Trophoblast cell (in vitro differentiated cells and primary cell): ENCODE data around the gene TMEM45A.

ENCODE experiments used
- DNase-seq, 2 donors: peaks; one replicate each; pipeline ENCODE4 v3.0.0-alpha.2; 2016
- H2AFZ ChIP-seq: 2 replicates; pipeline ENCODE4 v1.6.1; 2013; ENCODE audit warnings: low read length, moderate library complexity, mild to moderate bottlenecking; ENCODE audit not compliant: insufficient read depth, poor library complexity
- H2AK5ac ChIP-seq: 2 replicates; pipeline ENCODE4 v1.6.1; 2013; ENCODE audit warnings: mild to moderate bottlenecking, low read length
- H2BK120ac ChIP-seq: 2 replicates; pipeline ENCODE4 v1.6.1; 2013; ENCODE audit warnings: low read length, mild to moderate bottlenecking, moderate library complexity; ENCODE audit not compliant: insufficient read depth, poor library complexity
- H2BK12ac ChIP-seq: 2 replicates; pipeline ENCODE4 v1.6.1; 2013; ENCODE audit warnings: mild to moderate bottlenecking, low read length, moderate library complexity
- H2BK5ac ChIP-seq: 2 replicates; pipeline ENCODE4 v1.6.1; 2013; ENCODE audit warnings: low read length, low read depth, moderate library complexity, mild to moderate bottlenecking; ENCODE audit not compliant: poor library complexity
- H3K14ac ChIP-seq: 2 replicates; pipeline ENCODE4 v1.6.1; 2013; ENCODE audit warnings: mild to moderate bottlenecking, low read length
- H3K18ac ChIP-seq: 2 replicates; pipeline ENCODE4 v1.6.1; 2013; ENCODE audit warnings: mild to moderate bottlenecking, low read length
- H3K23ac ChIP-seq: 2 replicates; pipeline ENCODE4 v1.6.1; 2013; ENCODE audit warnings: low read length
- H3K27ac ChIP-seq: 2 replicates; pipeline ENCODE4 v1.5.1; 2013; ENCODE audit warnings: low read depth, mild to moderate bottlenecking, inconsistent platforms, low read length, moderate library complexity
- H3K27me3 ChIP-seq: 2 replicates; pipeline ENCODE4 v1.6.1; 2013; ENCODE audit warnings: inconsistent platforms, mild to moderate bottlenecking, low read length, moderate library complexity; ENCODE audit not compliant: insufficient read depth
- H3K36me3 ChIP-seq, 2 experiments: 1 replicate in 1 of 2; 2 replicates in 1 of 2; pipeline ENCODE4 v1.6.1; 2013; ENCODE audit warnings: low read length in 2 of 2, mild to moderate bottlenecking in 2 of 2, moderate library complexity in 1 of 2; ENCODE audit not compliant: insufficient read depth in 2 of 2, control insufficient read depth in 1 of 2
- H3K4ac ChIP-seq: 2 replicates; pipeline ENCODE4 v1.6.1; 2013; ENCODE audit warnings: low read depth, mild to moderate bottlenecking, low read length, moderate library complexity
- H3K4me1 ChIP-seq, 2 experiments: 1 replicate in 1 of 2; 2 replicates in 1 of 2; pipeline ENCODE4 v1.6.1; 2013; ENCODE audit warnings: low read length in 2 of 2, mild to moderate bottlenecking in 2 of 2, moderate library complexity in 1 of 2; ENCODE audit not compliant: insufficient read depth in 2 of 2, control insufficient read depth in 1 of 2
- H3K4me2 ChIP-seq: 2 replicates; pipeline ENCODE4 v1.6.1; 2013; ENCODE audit warnings: inconsistent platforms, mild to moderate bottlenecking, low read length, moderate library complexity
- H3K4me3 ChIP-seq: 2 replicates; pipeline ENCODE4 v1.5.1; 2013; ENCODE audit warnings: mild to moderate bottlenecking, low read depth, low read length, inconsistent platforms
- H3K79me1 ChIP-seq: one replicate; pipeline ENCODE4 v1.6.1; 2013; ENCODE audit warnings: low read length
- H3K79me2 ChIP-seq: 2 replicates; pipeline ENCODE4 v1.6.1; 2013; ENCODE audit warnings: low read length, mild to moderate bottlenecking; ENCODE audit not compliant: control insufficient read depth, insufficient read depth, poor library complexity
- H3K9ac ChIP-seq: 2 replicates; pipeline ENCODE4 v1.6.1; 2013; ENCODE audit warnings: mild to moderate bottlenecking, low read length
- H3K9me3 ChIP-seq: 2 replicates; pipeline ENCODE4 v1.6.1; 2013; ENCODE audit warnings: low read depth, mild to moderate bottlenecking, control low read depth, inconsistent platforms, low read length; ENCODE audit not compliant: insufficient read depth
- H4K12ac ChIP-seq: 2 replicates; pipeline ENCODE4 v1.6.1; 2013; ENCODE audit warnings: low read depth, mild to moderate bottlenecking, low read length, moderate library complexity
- H4K8ac ChIP-seq: 2 replicates; pipeline ENCODE4 v1.6.1; 2013; ENCODE audit warnings: low read depth, mild to moderate bottlenecking, low read length, moderate library complexity
- H4K91ac ChIP-seq: one replicate; pipeline ENCODE4 v1.6.1; 2013; ENCODE audit warnings: low read depth, mild to moderate bottlenecking, low read length, moderate library complexity
- WGBS: extraction: QIAGEN DNeasy Blood & Tissue Kit; methylation state at CpG from one replicate; pipeline ENCODE4 v1.1.7; 2013; ENCODE audit warnings: missing lambda C conversion rate; ENCODE audit not compliant: insufficient read length, insufficient coverage; ENCODE audit errors: extremely low coverage; 5-methylcytosine and 5-hydroxymethylcytosine counted together

TMEM45A gene

DNA sequence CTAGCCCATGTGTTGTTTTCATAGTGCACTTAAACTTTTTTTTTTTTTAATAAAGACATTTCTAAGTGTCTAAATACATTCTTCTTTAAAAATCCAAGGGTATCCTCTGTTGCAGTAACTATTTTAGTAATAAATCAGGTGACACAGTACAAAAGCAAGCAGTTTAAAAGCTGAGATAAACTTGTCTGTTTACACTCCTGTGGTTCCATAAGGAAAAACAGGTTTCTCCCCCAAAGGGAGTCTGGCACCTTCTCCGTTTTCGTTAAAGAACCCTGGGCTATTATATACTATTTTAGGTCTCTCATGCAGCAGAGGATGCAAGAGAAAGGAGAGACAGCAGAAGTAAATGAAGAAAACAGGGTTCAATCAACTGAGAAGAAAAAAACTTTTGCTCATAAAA is 43.2 kb upstream of the TMEM45A start:
- Histone ChIP-seq H3K79me1 (no peaks in the 10 kb centered on the region), H3K4me3 (no peak overlapping the region), H3K4me1 (no peaks in the 10 kb centered on the region), H3K79me2 (no peaks in the 10 kb centered on the region), H3K23ac (no peak overlapping the region), H2BK12ac (no peak overlapping the region), H3K4ac (no peak overlapping the region), H4K91ac (no peak overlapping the region), H3K14ac (no peak overlapping the region), H2BK5ac (no peak overlapping the region), H3K9ac (no peak overlapping the region), H2AFZ (no peak overlapping the region), H4K12ac (no peak overlapping the region), H3K27me3 (no peaks in the 10 kb centered on the region), H4K8ac (no peak overlapping the region), H2AK5ac (no peak overlapping the region), H3K27ac (no peak overlapping the region), H3K9me3 (peaks cover 2% of the 10 kb centered on the region), H3K18ac (no peak overlapping the region), H3K36me3 (no peaks in the 10 kb centered on the region), H3K4me2 (no peak overlapping the region), H2BK120ac (no peak overlapping the region)
- no CpG with 5 or more reads among the region's 2 CpGs for WGBS
- DNase-seq = no peak

GRCh38 chr3:100454677-100455076 is 37.7 kb upstream of the TMEM45A start:
- Histone ChIP-seq H4K91ac (no peak overlapping the region), H2BK12ac (no peak overlapping the region), H3K4ac (no peak overlapping the region), H3K9ac (no peak overlapping the region), H3K23ac (no peak overlapping the region), H2AK5ac (no peak overlapping the region), H3K4me2 (no peak overlapping the region), H3K4me3 (no peak overlapping the region), H2BK5ac (no peak overlapping the region), H4K12ac (no peak overlapping the region), H3K4me1 (no peaks in the 10 kb centered on the region), H2AFZ (no peak overlapping the region), H3K14ac (no peak overlapping the region), H4K8ac (no peak overlapping the region), H3K9me3 (no peaks in the 10 kb centered on the region), H3K18ac (no peak overlapping the region), H3K79me2 (no peaks in the 10 kb centered on the region), H2BK120ac (no peak overlapping the region), H3K79me1 (no peaks in the 10 kb centered on the region), H3K36me3 (no peaks in the 10 kb centered on the region), H3K27me3 (no peaks in the 10 kb centered on the region), H3K27ac (no peak overlapping the region)
- no CpG with 5 or more reads among the region's 4 CpGs for WGBS
- no peak for DNase-seq

DNA sequence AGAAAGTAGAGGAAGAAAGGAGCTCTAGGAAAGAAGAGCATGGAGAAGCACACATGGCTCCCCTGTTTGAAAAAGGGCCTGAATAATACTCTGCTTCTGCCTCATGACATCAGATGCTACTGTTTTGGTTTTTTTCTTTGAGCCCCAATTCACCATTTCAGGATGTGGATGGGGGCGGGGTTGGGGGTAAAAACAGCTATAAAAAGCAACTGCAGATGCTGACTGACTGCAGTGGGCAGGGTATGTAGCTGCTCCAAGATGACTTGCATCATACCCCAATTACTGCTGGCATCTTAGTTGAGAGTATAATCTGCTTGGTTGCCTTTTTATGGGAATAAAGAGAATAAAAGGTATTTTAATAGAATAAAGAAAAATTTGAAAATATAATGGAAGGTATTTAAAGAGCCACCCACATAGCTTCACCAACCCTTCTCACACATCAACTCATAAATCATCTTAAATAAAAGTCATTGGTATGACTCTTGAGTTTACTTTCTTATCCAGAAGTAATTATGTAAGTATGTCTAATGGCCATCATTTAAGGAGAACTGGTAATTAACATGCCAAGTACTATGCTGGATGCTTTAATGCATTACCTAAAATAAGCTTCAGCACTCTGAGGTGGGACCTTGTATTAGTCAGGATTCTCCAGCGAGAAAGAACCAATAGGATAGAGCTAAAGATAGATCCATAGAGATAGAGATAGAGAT is 36.4 kb upstream of the TMEM45A start:
- Histone ChIP-seq H2AK5ac (no peak overlapping the region), H2BK12ac (no peak overlapping the region), H3K9me3 (no peaks in the 10 kb centered on the region), H3K18ac (no peak overlapping the region), H2BK5ac (no peak overlapping the region), H2AFZ (no peak overlapping the region), H4K91ac (no peak overlapping the region), H2BK120ac (no peak overlapping the region), H3K27me3 (no peaks in the 10 kb centered on the region), H4K12ac (no peak overlapping the region), H3K36me3 (no peaks in the 10 kb centered on the region), H3K14ac (no peak overlapping the region), H3K79me2 (no peaks in the 10 kb centered on the region), H3K23ac (no peak overlapping the region), H3K4me1 (no peaks in the 10 kb centered on the region), H3K27ac (no peak overlapping the region), H3K9ac (no peak overlapping the region), H4K8ac (no peak overlapping the region), H3K4me3 (no peak overlapping the region), H3K79me1 (no peaks in the 10 kb centered on the region), H3K4me2 (no peak overlapping the region), H3K4ac (no peak overlapping the region)
- no peak for DNase-seq
- WGBS = no CpG with 5 or more reads among the region's 2 CpGs

DNA sequence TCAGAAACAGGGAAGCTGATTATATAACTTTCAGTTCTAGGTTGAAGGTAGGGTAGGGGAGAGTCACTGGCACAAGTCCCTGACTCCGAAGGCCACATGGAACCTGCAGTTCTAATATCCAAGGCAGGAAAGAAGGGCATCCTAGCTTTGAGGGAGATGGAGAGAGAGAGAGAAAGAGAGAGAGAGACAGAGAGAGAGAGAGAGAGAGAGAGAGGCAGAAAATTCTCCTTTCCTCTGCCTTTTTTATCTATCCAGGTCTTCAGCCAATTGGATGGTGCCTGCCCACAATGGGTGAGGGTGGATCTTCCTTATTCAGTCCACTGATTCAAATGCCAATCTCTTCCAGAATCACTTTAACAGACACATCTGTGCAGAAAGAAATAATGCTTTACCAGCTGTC is 35.7 kb upstream of the TMEM45A start:
- Histone ChIP-seq H4K91ac (no peak overlapping the region), H3K23ac (no peak overlapping the region), H4K12ac (no peak overlapping the region), H3K9ac (no peak overlapping the region), H3K4me1 (no peaks in the 10 kb centered on the region), H3K27me3 (no peaks in the 10 kb centered on the region), H3K4me2 (no peak overlapping the region), H3K79me2 (no peaks in the 10 kb centered on the region), H3K36me3 (no peaks in the 10 kb centered on the region), H3K9me3 (no peaks in the 10 kb centered on the region), H3K79me1 (no peaks in the 10 kb centered on the region), H3K14ac (no peak overlapping the region), H3K27ac (no peak overlapping the region), H2BK120ac (no peak overlapping the region), H3K4ac (no peak overlapping the region), H4K8ac (no peak overlapping the region), H3K4me3 (no peak overlapping the region), H3K18ac (no peak overlapping the region), H2BK12ac (no peak overlapping the region), H2BK5ac (no peak overlapping the region), H2AK5ac (no peak overlapping the region), H2AFZ (no peak overlapping the region)
- no CpG with 5 or more reads among the region's 1 CpG for WGBS
- DNase-seq = no peak
